Neural cell (in vitro differentiated cells): ENCODE measurements around the gene ALAS1. TPM values are rescaled to one million over a fixed set of nuclear protein-coding genes. Genes with fewer than 3 reads are reported as not detected.
"Not testable (repeated sequence)": the region's sequence is repeated elsewhere in the genome, so short reads cannot be mapped to it uniquely, and the experiment has no call there.

Experiments used
- H2AFZ ChIP-seq: fragments of 200-600, 300-800 bp; sonication (generic), shearing (Covaris generic); 2 replicates; pipeline ENCODE4 v1.6.0; 2014; ENCODE audit warnings: low read depth, mild to moderate bottlenecking, antibody characterized with exemption, low read length, moderate library complexity
- H3F3A ChIP-seq: fragments of 200-600 bp; shearing (Covaris generic); 2 replicates; pipeline ENCODE4 v1.6.1; 2016; ENCODE audit warnings: mild to moderate bottlenecking, moderate library complexity, mixed read lengths, antibody characterized with exemption, low read length; ENCODE audit not compliant: insufficient read depth, poor library complexity, severe bottlenecking
- H3K27ac ChIP-seq: fragments of 200-600, 300-800 bp; sonication (generic), shearing (Covaris generic); 2 replicates; pipeline ENCODE4 v1.5.1; 2014; ENCODE audit warnings: mild to moderate bottlenecking, low read length, moderate library complexity
- H3K27me3 ChIP-seq: fragments of 300-800, 200-600 bp; sonication (generic), shearing (Covaris generic); 2 replicates; pipeline ENCODE4 v1.6.0; 2014; ENCODE audit warnings: mild to moderate bottlenecking, low read depth, low read length, moderate library complexity; ENCODE audit not compliant: insufficient read depth
- H3K36me3 ChIP-seq: fragments of 300-800, 200-600 bp; sonication (generic), shearing (Covaris generic); 2 replicates; pipeline ENCODE4 v1.5.1; 2014; ENCODE audit warnings: mild to moderate bottlenecking, antibody characterized with exemption, low read length, moderate library complexity; ENCODE audit not compliant: insufficient read depth
- H3K4me2 ChIP-seq: fragments of 300-800, 200-600 bp; sonication (generic), shearing (Covaris generic); 2 replicates; pipeline ENCODE4 v1.6.0; 2014; ENCODE audit warnings: mild to moderate bottlenecking, low read length
- H3K4me3 ChIP-seq: fragments of 300-800, 200-600 bp; sonication (generic), shearing (Covaris generic); 2 replicates; pipeline ENCODE4 v1.5.1; 2014; ENCODE audit warnings: mild to moderate bottlenecking, low read length, moderate library complexity
- H3K79me2 ChIP-seq: fragments of 200-600 bp; shearing (Covaris generic); replicated peaks from 2 replicates; pipeline ENCODE4 v1.6.0; 2014; ENCODE audit warnings: mild to moderate bottlenecking, low read length, moderate library complexity; ENCODE audit not compliant: insufficient read depth
- H3K9ac ChIP-seq: fragments of 300-800, 200-600 bp; sonication (generic), shearing (Covaris generic); 2 replicates; pipeline ENCODE4 v1.6.1; 2016; ENCODE audit warnings: mild to moderate bottlenecking, low read length, mixed read lengths
- H3K9me2 ChIP-seq: fragments of 200-600 bp; shearing (Covaris generic); 2 replicates; pipeline ENCODE4 v1.6.1; 2016; ENCODE audit warnings: mild to moderate bottlenecking, low read length, mixed read lengths; ENCODE audit not compliant: insufficient read depth
- H3K9me3 ChIP-seq: fragments of 200-600, 300-800 bp; sonication (generic), shearing (Covaris generic); 2 replicates; pipeline ENCODE4 v1.6.1; 2016; ENCODE audit warnings: mild to moderate bottlenecking, mixed run types, low read length, moderate library complexity, mixed read lengths
- H4K20me1 ChIP-seq: fragments of 200-600 bp; shearing (Covaris generic); 2 replicates; pipeline ENCODE4 v1.6.1; 2016; ENCODE audit warnings: mild to moderate bottlenecking, mixed run types; ENCODE audit not compliant: insufficient read depth
- CTCF ChIP-seq: fragments of 450-650 bp; IDR thresholded peaks from 2 replicates; pipeline ENCODE4 v1.5.1; 2014; ENCODE audit warnings: antibody characterized with exemption, mild to moderate bottlenecking, moderate library complexity; ENCODE audit not compliant: poor library complexity, severe bottlenecking
- EP300 ChIP-seq: fragments of 450-650 bp; conservative IDR thresholded peaks from 2 replicates; pipeline ENCODE4 v1.6.1; 2014; ENCODE audit warnings: antibody characterized with exemption, mild to moderate bottlenecking, moderate library complexity; ENCODE audit not compliant: poor library complexity, severe bottlenecking
- EZH2 ChIP-seq: fragments of 200-600, 300-800 bp; shearing (Covaris generic), sonication (generic); IDR thresholded peaks from 2 replicates; pipeline ENCODE4 v1.6.1; 2014; ENCODE audit warnings: antibody characterized with exemption, low read length, borderline replicate concordance, mild to moderate bottlenecking; ENCODE audit not compliant: insufficient read depth, poor library complexity, severe bottlenecking
- MXI1 ChIP-seq: fragments of 450-650 bp; conservative IDR thresholded peaks from 2 replicates; pipeline ENCODE4 v1.6.1; 2014; ENCODE audit warnings: antibody characterized with exemption, mild to moderate bottlenecking; ENCODE audit not compliant: poor library complexity, severe bottlenecking
- POLR2AphosphoS5 ChIP-seq: IDR thresholded peaks from 2 replicates; pipeline ENCODE4 v1.6.1; 2012
- RAD21 ChIP-seq: fragments of 450-650 bp; conservative IDR thresholded peaks from 2 replicates; pipeline ENCODE4 v1.6.1; 2014; ENCODE audit warnings: antibody characterized with exemption, mild to moderate bottlenecking, moderate library complexity
- REST ChIP-seq: IDR thresholded peaks from 2 replicates; pipeline ENCODE4 v1.6.1; 2012; ENCODE audit warnings: borderline replicate concordance
- SMC3 ChIP-seq: fragments of 450-650 bp; conservative IDR thresholded peaks from 2 replicates; pipeline ENCODE4 v1.6.1; 2014; ENCODE audit warnings: antibody characterized with exemption, mild to moderate bottlenecking, moderate library complexity; ENCODE audit not compliant: poor library complexity
- TAF1 ChIP-seq: IDR thresholded peaks from 2 replicates; pipeline ENCODE4 v1.6.1; 2012; ENCODE audit warnings: low read depth
- polyA plus RNA-seq: library from polyadenylated mRNA; depleted of rRNA; stranded (reverse); fragments of >200 nt; gene quantifications from 2 replicates; pipeline ENCODE4 v1.2.3, GENCODE V29; 2014

The ALAS1 gene
- polyA plus RNA-seq, 1 donor from 2014 or later: 66.0 TPM

GRCh38 chr3:52167240-52167639, 30.7 kb upstream of the ALAS1 start:
- Histone ChIP-seq H3K9ac (no peak overlapping the region), H3K4me3 (no peak overlapping the region), H3K27me3 (no peaks in the 10 kb centered on the region), H3K36me3 (no peaks in the 10 kb centered on the region), H2AFZ (no peak overlapping the region), H3K79me2 (no peaks in the 10 kb centered on the region), H3K27ac (no peak overlapping the region), H3K9me2 (no peaks in the 10 kb centered on the region), H3F3A (no peaks in the 10 kb centered on the region), H3K4me2 (no peak overlapping the region), H3K9me3 (no peaks in the 10 kb centered on the region), H4K20me1 (no peaks in the 10 kb centered on the region)
- TF ChIP-seq POLR2AphosphoS5 (no peak), RAD21 (no peak), TAF1 (no peak), EP300 (no peak), EZH2 (no peak), REST (no peak), CTCF (no peak), MXI1 (no peak), SMC3 (no peak)

GRCh38 chr3:52170217-52170616, 27.7 kb upstream of the ALAS1 start:
- H3K4me2 ChIP-seq, H3K9me2 ChIP-seq, H3K79me2 ChIP-seq, H3K9ac ChIP-seq, H3K36me3 ChIP-seq, H4K20me1 ChIP-seq, H3F3A ChIP-seq, H2AFZ ChIP-seq, H3K27me3 ChIP-seq, H3K27ac ChIP-seq, H3K4me3 ChIP-seq, H3K9me3 ChIP-seq: not testable (repeated sequence)
